Activated CD8-positive, alpha-beta memory T cell treated with anti-CD3 and anti-CD28 coated beads, Interleukin-2, amount 50 U/mL, for 24 hours (primary cell): ENCODE data around the gene HNRNPA1.
"Not testable (repeated sequence)": the region's sequence is repeated elsewhere in the genome, so short reads cannot be mapped to it uniquely, and the experiment has no call there.

Experiments
- DNase-seq: peaks from one replicate; pipeline ENCODE4 v3.0.0-alpha.2; 2020; ENCODE audit errors: extremely low read depth

The HNRNPA1 gene

DNA sequence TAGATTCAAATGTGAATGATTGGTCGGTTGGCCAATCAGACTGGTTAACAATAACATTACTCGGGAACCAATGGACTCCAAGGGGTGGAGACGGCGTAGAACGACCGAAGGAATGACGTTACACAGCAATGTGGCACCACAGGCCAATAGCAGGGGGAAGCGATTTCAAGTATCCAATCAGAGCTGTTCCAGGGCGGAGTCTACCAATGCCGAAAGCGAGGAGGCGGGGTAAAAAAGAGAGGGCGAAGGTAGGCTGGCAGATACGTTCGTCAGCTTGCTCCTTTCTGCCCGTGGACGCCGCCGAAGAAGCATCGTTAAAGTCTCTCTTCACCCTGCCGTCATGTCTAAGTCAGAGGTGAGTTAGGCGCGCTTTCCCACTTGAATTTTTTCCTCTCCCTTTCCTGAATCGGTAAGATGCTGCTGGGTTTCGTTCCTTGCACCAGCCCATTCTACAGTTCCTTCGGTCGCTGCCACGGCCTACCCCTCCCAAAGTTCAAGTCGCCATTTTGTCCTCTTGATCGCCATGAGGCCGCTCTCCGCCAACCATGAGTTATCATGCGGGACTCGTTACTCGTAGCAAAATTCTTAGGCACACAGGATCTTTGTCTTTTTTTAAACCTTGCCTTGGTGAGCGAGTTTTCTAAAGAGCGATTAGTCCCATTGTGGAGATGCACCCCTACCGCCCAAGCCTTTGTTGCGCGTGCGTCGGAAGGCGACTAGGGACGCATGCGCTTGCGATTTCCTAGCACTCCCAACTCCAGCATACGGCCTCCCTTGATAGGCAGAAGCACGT is at the start of gene HNRNPA1:
HNRNPA1 (plus strand) TSS at position 259 of the 793 bp plus-strand sequence; CDS start at position 341, 82 bp downstream.
- DNase-seq = peak; percentile 93

DNA sequence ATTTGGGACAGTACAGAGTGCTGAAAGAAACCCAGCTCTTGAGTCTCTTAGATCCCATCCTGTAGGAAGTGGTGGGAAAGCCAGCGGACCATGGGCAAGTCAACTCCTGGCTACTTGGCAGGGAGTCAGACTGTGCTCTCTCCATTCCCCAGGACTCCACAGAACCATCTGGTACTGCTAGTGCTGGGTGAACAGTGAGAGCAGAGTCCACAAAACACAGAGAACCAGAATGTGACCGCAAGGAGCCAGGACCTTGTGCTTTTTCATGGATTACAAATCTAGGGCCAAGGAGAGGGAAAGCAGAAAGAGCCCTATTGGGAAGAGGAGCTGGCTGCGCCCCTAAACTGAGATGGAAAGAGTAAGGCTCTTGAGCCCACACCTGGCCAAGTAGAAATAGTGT is 49.3 kb upstream of the HNRNPA1 start:
- DNase-seq = not testable (repeated sequence)

DNA sequence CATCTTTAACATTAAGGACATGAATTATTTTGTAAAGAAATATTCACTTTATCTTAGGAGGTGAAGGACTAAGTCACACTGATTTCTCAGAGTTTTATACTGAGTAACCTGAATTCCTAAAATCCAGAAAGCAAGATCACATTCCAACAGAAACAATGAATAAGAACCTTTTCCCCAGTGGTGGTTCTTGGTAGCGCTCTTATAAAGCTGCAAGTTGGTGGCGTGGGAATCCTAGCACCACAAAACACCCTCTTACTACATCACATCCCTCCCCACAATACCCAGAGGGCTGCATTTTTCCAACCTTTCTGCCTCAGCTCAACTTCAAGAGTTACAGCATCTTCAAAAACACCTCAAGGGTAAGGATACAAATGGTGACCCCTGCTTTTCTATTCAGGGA is 47.7 kb upstream of the HNRNPA1 start:
- DNase-seq = no peak

DNA sequence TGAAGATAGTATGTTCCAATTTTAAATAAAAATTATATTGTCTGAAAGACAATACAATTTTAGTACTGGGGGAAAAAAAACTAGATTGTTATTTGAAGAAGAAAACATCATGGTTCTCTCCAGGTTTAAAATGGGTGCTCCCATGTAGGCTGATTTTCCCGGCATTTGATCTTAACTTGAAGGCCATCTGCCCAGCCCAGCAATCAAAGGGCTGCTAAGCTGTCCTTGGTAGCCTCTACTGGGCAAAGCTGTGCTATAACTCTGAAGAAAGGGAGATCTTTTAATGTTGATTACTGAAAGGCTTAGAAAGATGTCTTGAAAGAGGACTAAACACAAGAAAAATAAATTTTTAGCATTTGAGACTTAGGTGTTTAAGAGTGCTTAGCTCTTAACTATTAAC is 42.0 kb upstream of the HNRNPA1 start:
- no peak for DNase-seq

DNA sequence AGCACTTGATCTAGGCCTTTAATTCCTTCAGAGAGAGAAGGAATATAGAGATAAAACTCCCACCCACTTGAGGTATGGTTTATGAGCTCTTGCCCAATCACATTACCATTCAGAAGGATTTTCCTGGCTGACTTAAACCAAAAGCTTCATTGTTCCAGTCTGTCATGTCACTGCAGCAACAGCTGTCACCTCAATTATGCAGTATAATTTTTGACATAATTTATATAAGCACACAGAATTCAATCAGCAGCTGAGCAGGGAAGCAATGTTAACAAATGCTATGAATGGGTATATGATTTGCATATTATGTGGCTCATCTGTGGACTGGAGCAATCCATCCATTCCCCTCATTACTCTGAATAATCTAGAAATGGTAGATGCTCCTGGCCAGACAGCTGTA is 40.9 kb upstream of the HNRNPA1 start:
- DNase-seq = no peak

DNA sequence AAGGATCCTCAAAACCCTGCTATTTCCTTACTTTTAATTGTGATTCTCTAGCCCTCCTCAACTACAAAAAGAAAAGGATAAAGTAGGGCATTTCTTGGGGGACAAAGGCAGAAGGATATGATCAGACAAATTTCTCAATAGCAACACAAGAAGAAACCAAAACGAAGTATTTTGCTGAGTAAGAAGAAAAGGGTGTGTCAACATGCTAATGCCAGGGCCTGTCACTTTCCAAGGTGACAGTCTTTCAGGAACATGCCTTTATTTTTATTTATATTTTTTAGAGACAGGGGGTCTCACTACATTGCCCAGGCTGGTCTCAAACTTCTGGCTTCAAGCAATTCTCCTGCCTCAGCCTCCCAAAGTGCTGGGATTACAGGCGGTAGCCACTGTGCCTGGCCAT is 40.4 kb upstream of the HNRNPA1 start:
- no peak for DNase-seq

DNA sequence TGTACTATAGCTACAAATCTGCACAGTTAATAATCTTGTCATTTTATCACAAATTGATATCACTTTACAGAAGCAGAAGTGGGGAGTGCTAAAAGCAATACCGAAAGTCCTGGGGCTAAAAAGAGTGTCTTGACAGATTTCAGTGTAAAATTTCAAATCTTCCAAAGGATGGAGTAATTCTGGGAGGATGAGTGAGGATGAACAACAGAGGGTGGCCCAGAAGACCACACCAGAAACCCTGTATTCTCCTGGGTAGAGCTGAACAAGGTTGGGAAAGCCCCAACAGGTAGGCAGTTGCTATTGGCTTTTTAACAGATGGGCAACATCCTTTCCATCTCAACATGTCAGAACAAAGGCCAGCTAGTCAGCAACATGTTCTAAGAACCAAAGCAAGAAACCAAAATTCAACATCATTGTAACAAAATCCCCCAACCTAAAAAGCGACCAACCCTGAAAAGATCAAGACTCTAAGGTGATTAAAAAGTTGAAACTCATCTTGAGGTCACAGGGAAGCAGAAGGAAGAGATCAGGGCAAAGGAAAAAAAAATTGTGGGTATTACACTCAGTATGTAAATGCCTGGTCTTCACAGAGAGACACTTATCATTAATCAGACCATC is 39.4 kb upstream of the HNRNPA1 start:
- no peak for DNase-seq

DNA sequence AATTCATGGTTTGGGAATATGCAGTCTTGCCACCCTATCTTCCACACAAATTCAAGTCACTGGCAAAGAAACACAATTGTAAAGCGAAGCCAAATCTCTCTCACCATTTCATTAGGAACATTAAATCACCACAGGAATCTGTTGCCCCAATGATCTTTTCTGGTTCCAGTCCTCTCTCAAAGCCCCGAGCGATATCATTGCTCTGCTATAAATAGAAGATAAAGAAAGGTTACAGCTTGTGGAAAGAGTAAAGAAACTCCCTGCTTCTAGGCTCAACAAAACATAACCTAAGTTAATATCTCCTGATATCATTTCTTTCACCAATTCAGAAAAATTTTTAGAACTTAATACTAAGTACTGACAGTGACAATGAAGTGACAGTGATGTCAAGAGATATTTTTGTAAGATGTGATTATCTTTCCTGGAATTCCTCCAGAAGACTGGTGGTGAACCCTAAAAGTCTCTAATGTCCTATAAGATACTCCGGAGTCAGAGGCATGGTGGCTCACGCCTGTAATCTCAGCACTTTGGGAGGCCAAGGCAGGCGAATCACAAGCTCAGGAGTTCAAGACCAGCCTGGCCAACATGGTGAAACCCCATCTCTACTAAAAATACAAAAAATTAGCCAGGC is 34.4 kb upstream of the HNRNPA1 start:
- DNase-seq = no peak

DNA sequence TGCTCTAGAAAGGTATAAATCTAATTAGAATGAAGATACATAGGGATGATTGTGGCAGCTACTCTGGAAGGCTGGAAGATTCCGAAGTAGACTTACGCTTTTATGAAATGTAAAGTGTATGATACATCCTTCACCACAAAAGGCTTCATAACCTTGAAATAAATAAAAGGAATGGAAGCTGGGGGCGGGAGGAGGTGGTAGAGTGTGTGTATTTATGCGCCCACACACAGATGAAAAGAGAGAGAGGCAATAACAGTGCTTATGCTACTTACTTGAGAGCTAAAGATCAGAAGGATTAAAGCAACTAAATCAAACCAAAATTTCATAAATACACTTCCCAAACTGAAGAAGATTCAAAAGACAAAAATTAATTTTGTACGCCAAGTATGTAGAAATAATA is 31.0 kb upstream of the HNRNPA1 start:
- DNase-seq = no peak

DNA sequence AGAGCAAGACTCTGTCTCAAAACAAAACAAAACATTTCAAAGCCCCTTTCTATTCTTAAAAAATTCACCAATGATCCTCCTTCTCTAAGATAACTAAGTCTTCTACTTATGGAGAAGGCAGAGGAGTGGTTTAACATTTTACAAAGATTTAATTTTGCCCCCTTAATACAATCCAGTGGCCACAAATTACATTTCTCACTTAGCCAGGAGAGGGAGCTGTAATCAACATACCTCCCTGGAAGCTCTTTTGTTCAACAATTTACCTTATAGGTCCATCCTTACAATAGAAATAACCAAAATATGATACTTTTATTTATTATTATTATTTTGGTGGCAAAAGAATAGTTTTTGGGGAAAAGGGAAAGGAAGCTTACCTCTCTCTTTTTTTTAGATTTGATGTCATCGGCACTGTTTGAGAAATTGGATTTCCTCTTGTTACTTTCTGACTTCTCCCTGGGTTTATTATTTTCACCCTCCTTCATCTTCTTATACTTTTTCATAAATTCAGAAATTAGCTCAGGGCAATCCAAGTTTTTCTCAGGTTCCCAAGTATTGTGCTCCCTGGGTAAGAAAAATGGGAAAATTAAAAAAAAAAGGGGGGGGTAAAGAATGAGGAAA is 28.8 kb upstream of the HNRNPA1 start:
- DNase-seq = no peak

DNA sequence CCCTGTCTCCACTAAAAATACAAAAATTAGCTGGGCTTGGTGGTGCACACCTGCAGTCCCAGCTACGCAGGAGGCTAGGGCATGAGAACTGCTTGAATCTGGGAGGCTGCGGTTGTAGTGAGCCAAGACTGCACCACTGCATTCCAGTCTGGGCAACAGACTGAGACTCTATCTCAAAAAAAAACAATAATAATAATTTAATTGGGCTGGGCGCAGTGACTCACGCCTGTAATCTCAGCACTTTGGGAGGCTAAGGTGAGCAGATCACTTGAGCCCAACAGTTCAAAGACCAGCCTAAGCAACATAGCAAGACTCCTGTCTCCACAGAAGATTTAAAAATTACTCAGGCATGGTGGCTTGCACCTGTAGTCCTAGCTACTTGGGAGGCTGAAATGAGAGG is 27.3 kb upstream of the HNRNPA1 start:
- no peak for DNase-seq

DNA sequence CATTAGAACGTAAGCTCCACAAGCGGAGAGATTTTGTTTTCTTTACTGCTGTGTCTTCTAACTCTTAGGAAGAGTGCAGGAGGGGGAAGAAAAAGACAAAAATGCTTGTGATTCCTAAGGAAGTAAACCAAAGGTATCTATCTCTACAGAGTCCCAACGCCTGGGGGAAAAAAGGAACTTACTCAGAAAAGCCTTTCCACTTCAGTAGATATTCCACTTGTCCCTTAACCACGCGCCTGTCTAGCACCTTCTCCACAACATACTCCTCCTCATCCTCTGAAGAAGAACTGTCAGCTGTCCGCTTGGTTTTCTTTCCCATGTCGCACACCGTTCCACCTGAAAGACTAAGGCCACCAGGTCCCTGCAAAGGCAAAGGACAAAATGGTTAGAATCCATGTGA is 23.2 kb upstream of the HNRNPA1 start:
- DNase-seq = no peak

DNA sequence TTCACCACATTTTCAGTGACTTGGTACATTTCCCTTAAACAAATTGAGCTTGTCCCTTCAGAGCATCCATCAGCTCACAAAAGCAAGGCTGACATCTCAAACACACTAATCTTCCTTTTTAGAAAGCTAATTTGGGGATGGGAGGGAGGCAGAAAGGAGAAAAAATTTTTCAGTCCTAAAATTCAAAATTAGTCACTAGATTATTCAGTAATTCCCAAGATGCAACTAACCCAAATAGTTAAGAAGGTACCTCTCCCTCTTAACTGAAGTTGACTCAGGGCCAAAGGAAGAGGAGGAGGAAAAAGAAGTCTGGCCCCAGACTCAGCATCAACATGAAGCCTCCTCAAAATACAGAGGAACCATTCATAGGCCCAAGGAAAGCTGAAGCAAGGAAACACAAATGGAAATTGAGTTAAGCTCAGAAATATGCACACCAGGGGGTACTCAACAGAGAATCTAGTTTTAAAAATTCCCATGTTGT is 22.3 kb upstream of the HNRNPA1 start:
- DNase-seq = no peak

DNA sequence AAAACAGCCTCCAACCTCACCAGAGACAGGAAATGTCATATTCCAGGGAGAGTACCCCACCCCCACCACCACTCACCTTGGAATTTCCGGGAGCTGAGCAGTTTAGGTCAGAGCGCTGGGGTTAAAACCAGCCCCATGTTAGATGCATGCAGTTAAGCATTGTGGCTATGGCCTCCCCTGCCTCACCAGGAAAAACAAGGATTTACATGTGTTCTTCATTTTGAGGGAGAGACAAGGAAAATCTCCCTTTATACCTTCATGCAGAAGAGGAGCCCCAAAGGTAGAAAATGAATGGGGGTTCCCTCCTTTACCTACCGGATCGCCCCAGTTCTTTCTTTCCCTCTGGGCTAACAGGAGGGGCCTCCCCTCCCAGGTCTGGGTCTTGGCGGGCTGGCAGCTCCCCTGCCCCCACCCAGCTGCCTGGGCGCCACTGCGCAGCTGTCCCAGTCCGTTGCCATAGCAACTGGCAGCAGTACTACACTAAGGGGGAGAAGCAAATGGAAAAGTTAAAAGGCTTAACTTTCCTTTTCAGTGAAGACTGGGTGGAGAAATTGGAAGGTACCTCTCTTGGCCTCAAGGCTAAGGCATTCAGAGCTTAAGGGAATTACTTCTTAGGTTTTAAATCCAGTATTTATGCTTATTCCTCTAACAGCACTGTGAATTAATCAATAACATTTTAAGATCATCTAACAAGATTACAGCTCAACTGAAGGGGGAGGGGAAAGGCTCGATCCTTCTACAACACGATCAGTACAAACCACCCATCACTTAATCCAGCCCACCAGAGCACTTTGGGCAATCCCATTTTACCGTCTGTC is 21.1 kb upstream of the HNRNPA1 start:
- no peak for DNase-seq

DNA sequence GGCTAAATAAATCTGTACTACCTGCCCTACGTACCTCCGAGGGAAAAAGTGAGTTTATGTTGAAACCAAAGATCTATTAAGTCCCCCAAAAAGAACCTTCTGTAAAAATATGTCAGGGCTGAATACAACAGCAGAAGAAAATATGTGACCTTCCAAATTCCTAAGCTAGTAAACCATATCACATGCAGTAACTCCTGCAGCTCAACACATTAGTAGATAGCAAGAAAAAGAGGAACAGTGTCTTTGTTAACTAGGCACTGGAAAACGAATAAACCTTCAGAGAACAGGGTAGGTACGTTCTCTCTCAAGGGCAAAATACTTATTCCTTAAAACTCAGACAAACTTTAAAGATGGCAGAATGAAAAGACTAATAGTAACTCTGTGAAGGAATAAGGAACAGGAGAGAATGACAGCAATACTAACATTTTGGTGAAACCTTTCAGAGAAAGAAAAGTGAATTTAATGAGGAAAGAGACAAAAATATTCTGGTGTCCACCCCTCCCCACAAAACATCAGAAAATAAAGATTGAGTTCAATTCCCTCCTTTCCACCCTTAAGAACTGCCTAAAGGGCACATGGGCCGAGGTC is 18.6 kb upstream of the HNRNPA1 start:
- DNase-seq = no peak

DNA sequence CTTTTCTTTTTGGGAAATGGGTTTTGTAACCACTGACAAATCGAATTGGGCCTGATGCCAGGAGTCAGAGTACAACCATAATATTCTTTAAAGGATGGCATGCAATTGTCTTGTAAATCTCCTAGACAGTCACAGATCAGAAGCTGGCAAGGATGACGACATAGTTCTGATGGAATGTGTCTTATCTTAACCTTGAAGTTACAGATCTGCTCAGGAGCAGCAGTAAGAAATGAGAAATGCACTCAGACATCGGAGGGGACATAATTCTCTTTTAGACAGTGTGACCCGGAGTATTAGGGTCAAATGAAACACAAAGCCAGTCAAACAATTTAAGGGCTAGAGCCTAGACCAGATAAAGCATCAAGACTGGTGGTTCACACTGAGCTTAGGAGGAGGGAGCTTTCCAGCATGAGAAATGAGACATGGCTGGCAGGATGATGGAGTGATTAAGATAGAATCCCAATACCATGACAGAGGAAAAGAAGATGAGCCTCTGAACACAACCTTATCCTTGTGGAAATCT is 18.1 kb upstream of the HNRNPA1 start:
- no peak for DNase-seq

DNA sequence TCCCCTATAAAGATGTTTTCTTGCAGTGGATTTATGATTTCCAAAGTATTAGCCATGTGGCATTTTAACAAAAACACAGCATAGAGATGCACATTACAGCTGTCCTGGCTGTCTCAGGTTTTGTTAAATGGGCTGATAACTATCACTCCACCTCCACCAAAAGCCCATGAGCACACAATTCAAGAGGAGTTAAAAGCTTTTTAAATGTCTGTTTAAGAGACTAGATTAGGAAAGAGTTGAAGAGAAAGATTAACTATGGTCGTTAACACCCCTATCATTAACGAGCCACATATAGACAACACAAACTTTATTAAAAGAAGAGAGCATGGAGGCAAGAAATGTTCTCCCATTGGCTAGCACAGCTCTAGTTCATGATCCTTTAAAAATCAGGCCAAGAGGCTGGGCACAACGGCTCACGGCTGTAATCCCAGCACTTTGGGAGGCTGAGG is 15.1 kb upstream of the HNRNPA1 start:
- no peak for DNase-seq

DNA sequence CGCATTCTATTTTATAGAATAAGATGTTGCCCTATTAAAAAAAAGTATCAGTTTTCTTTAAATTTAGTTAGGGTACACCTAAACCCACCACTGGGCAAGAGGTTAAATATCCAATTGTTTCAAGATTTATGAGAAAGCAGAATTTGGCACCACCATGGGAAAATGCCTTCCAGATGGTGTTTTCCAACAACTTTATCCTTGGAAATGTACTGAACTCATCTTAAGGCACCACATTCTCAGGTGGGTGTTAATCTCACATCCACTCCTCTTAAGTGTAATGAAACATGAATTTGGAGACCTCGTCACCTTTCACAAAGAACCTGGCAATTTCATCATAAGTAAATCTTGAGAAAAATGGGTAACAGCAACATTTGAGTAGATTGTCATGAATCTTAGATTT is 13.7 kb upstream of the HNRNPA1 start:
- no peak for DNase-seq

DNA sequence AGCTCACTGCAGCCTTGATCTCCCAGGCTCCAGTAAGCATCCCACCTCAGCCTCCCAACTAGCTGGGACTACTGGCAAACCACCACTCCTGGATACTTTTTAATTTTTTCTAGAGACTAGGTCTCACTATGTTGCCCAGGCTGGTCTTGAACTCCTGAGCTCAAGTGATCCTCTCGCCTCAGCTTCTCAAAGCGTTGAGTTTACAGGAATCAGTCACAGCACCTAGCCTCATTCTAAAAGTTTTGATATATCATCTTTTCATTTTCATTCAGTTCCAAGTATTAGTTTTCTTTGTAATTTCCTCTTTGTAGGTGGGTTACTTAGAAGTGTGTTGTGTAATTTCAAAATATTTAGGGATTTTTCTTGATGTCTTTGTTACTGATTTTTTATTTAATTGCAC is 10.2 kb upstream of the HNRNPA1 start:
- DNase-seq = no peak

DNA sequence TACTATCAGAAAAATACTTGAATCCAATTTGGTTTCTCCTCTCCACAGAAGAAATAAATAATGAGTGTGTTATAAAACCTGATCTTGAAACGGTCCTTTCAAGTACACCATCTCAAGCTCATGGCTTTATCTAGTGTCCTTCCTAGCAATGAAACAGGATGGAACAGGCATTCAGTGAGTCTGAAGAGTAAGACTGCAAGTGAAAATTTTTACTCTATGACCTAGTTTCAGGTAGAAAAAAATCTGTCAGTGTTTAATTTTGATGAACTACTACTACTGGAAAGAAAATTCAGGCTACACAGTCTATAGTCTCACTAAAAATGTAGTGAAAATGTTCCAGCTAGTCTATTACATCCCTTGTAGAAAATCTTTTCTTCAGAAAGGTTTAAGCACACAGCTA is 8.3 kb upstream of the HNRNPA1 start:
- DNase-seq = no peak

DNA sequence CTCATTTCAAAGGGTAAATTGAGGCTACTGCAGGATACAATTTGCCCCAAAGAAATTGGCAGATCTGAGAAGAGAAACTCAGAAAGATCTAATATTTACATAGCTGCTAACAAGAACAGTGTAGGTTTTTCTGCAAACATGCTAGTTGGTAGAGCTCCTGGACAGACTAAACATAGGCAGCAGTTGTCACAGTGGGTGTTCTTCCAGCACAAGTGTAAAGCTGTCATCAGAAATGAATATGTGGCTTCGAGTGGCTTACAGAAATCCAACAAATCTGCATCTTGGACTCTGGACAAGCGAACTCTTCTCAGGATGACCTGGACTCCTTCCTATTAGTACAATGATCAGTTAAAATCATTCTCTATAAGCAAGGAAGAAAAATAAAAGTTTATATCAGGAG is 6.5 kb upstream of the HNRNPA1 start:
- no peak for DNase-seq
